GM13977 (cell line): ENCODE measurements around the gene SH2D1B.

Experiments used
- DNase-seq: peaks from one replicate; pipeline ENCODE4 v3.0.0; 2012; ENCODE audit warnings: low spot score
- CTCF ChIP-seq: IDR thresholded peaks from 2 replicates; pipeline ENCODE4 v1.5.1; 2012; ENCODE audit warnings: mild to moderate bottlenecking, control low read depth; ENCODE audit not compliant: insufficient read depth; ENCODE audit errors: extremely low read depth, missing control alignments
- in situ Hi-C: fragments of 300-500 bp; cut with MboI; formaldehyde crosslinking; loops from one replicate; pipeline ENCODE4 v1.12.0; 2022; ENCODE audit warnings: low sequenced_read_pairs, low pct_unique_long_range_greater_than_20kb, mixed read lengths, inconsistent platforms; ENCODE audit not compliant: unreplicated experiment

Gene SH2D1B

GRCh38 chr1:162390396-162391185 is 21.3 kb downstream of the SH2D1B start:
- no peak for DNase-seq
- in situ Hi-C loops = no loop called here
- TF ChIP-seq CTCF = no peak

- no peak for TF ChIP-seq CTCF
- DNase-seq = no peak
- in situ Hi-C loops = no loop called here
Observed at GRCh38 chr1:162389971-162390370, 22.0 kb downstream of the SH2D1B start.

GRCh38 chr1:162389021-162389818 is 22.7 kb downstream of the SH2D1B start:
- DNase-seq = peak; percentile 4
- no peak for TF ChIP-seq CTCF
- in situ Hi-C loops = no loop called here

- peak; percentile 4 for DNase-seq
- TF ChIP-seq CTCF = no peak
- in situ Hi-C loops = no loop called here
Observed at GRCh38 chr1:162388615-162389014, 23.3 kb downstream of the SH2D1B start.

- in situ Hi-C loops = no loop called here
- TF ChIP-seq CTCF = no peak
- DNase-seq = peak; percentile 2
Observed at GRCh38 chr1:162388083-162388594, 23.8 kb downstream of the SH2D1B start.

- in situ Hi-C loops = no loop called here
- peak; percentile 2 for DNase-seq
- TF ChIP-seq CTCF = no peak
Observed at GRCh38 chr1:162387226-162388082, 24.5 kb downstream of the SH2D1B start.
